A172 (cell line): ENCODE results near the gene TP53RK. TPM values are rescaled to one million over a fixed set of nuclear protein-coding genes. Genes with fewer than 3 reads are reported as not detected.

ENCODE experiments used
- DNase-seq: peaks from one replicate; pipeline ENCODE4 v3.0.0-alpha.2; 2015; ENCODE audit warnings: low spot score
- total RNA-seq: library from RNA; depleted of rRNA; stranded (reverse); fragments of >200 nt; shearing (Covaris generic); gene quantifications from 2 replicates; pipeline ENCODE4 v1.2.3, GENCODE V29; 2014; rRNA removed

The TP53RK gene
- total RNA-seq, 1 experiment from 2014 or later = 24.9 TPM

DNA sequence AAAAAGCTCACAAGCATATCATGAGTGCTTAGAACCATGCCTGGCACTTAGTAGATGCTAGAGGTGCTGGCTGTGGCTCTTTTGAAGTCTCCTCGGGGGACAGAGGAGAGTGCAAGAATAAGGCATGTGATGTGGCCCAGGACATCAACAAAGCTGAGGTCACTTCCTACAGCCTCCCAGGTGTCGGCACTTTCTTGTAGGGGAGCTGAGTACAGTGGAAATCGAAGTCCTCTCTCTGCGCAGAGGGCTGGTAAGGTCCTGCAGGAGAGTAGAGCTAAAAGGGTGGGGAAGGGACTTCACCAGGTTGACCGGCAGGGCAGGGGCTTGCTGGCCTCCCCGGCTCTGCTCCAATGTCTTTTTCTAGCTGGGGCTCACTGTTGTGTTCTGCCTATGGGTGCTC is 49.2 kb downstream of the TP53RK start:
- DNase-seq = no peak

GRCh38 chr20:46639587-46639986 is 49.7 kb downstream of the TP53RK start:
- DNase-seq = no peak

DNA sequence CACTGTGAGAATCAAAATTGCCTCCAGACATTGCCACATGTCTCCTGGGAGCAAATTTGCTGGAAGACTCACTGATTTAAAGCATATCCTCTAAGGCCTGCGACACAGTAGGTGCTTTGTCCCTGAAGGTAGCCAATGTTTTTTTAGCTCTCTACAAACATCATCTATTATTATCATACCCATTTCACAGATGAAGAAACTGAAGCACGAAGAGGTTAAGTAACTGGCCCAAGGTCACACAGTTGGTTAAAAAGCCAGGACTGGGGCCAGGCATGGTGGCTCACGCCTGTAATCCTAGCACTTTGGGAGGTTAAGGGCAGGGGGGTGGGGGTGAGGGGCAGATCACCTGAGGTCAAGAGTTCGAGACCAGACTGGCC is 50.4 kb downstream of the TP53RK start:
- no peak for DNase-seq

GRCh38 chr20:46638134-46638897 is 50.9 kb downstream of the TP53RK start:
- DNase-seq = no peak

DNA sequence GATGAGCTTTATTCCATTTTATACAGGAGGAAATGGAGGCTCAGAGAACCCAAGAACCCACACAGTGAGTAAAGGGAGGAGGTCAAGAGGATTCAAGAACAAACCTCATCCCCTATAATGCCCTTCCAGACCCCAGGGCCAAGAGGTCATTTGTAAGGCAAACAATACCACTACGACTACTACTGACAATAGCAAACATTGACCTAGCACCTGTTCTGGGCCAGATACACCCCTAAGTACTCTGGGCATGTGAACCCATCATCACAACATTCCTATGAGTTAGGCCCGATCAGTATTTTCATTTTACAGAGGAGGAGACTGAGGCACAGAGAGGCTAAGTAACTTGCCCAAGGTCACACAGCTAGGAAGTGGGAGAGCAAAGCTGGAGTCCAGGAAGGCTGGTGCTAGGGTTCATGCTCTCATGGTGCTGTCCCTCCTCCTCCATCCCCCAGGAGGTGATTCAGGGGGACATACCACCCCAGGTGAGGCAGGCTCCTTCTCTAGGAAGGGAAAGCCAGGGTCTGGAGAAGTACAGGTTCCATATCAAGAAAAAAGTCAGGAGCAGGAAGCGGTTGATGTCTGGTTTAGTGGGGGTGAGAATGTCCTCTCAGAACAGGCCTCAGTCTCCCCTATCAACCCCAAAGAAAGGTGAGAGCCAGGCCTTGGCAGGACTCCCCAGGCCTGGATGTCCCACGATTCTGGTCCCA is 51.7 kb downstream of the TP53RK start:
- DNase-seq = no peak

- no peak for DNase-seq
Observed at GRCh38 chr20:46637020-46637419, 52.2 kb downstream of the TP53RK start.

GRCh38 chr20:46636514-46636913 is 52.7 kb downstream of the TP53RK start:
- DNase-seq = no peak

DNA sequence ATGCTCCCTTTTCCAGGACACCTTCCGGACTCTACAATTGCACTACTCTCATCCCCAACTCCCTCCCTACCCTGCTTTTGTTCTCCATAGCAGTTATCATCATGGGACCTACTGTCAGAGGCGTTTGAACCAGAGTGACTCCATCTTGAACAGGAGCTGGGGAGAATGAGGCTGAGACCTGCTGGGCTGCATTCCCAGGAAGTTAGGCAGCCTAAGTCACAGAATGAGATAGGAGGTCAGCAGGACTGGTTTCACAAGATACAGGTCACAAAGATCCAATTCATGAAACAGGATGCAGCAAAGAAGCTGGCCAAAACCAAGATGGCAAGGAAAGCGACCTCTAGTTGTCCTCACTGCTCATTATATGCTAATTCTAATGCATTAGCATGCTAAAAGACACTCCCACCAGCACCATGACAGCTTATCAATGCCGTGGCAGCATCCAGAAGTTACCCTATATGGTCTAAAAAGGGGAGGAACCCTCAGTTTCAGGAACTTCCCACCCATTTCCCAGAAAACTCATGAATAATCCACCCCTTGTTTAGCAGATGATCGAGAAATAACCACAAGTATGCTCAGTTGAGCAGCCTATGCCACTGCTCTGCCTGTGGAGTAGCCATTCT is 53.6 kb downstream of the TP53RK start:
- no peak for DNase-seq

- no peak for DNase-seq
Observed at GRCh38 chr20:46634528-46634927, 54.7 kb downstream of the TP53RK start.

Other genes with a start within 250 kb of the TP53RK start
- 0.12 TPM in 1 of 2 replicates, not detected in the other for gene ZNF334, start 175.9 kb downstream of the TP53RK start, total RNA-seq
- gene OCSTAMP, start 138.8 kb downstream of the TP53RK start, total RNA-seq = not detected in 2 replicates
- gene SLC13A3, start 38.0 kb downstream of the TP53RK start, total RNA-seq = not detected in 2 replicates
- 7.3 and 11.8 TPM in 2 replicates for gene SLC2A10, start 20.2 kb upstream of the TP53RK start, total RNA-seq
- 0.47 TPM in 1 of 2 replicates, not detected in the other for gene EYA2, start 205.4 kb upstream of the TP53RK start, total RNA-seq